Transverse colon (tissue), 4 donors: ENCODE data around the gene ASPG. TPM values are rescaled to one million over a fixed set of nuclear protein-coding genes. Genes with fewer than 3 reads are reported as not detected.

Experiments
- DNase-seq: peaks from one replicate; pipeline ENCODE4 v3.0.0-alpha.2; 2019
- H3K27ac ChIP-seq, 4 donors: fragments of 200-600 bp; sonication (generic); 2 replicates each; pipeline ENCODE4 v1.5.1; 2016 to 2018; ENCODE audit warnings: inconsistent platforms in 4 of 4
- H3K27me3 ChIP-seq: fragments of 200-600 bp; sonication (generic); 2 replicates; pipeline ENCODE4 v1.5.1; 2017; ENCODE audit warnings: inconsistent platforms
- H3K36me3 ChIP-seq, 4 donors: fragments of 200-600 bp; sonication (generic); 2 replicates each; pipeline ENCODE4 v1.5.1; 2017 to 2019; ENCODE audit warnings: inconsistent platforms in 4 of 4
- H3K4me1 ChIP-seq, 4 donors: fragments of 200-600 bp; sonication (generic); 2 replicates each; pipeline ENCODE4 v1.5.1; 2017 to 2020; ENCODE audit warnings: inconsistent platforms in 4 of 4
- H3K4me3 ChIP-seq, 4 donors: fragments of 200-600 bp; sonication (generic); 1 replicate in 1 of 4; 2 replicates in 3 of 4; pipeline versions ENCODE4 v1.5.1 to v1.6.1; 2017 to 2019; ENCODE audit warnings: inconsistent platforms in 4 of 4
- H3K9me3 ChIP-seq, 2 donors: fragments of 200-600 bp; sonication (generic); 2 replicates each; pipeline ENCODE4 v1.5.1; 2017 to 2019; ENCODE audit warnings: inconsistent platforms in 2 of 2
- CTCF ChIP-seq, 5 experiments: fragments of 200-600 bp in 3 of 5; fragments of 450-650 bp in 2 of 5; sonication (generic) in 3 of 5; IDR thresholded peaks; 1 replicate in 2 of 5; 2 replicates in 3 of 5; pipeline ENCODE4 v1.5.1; 2016 to 2017; ENCODE audit warnings: antibody characterized with exemption in 5 of 5, inconsistent platforms in 3 of 5, mild to moderate bottlenecking in 2 of 5, moderate library complexity in 1 of 5
- EP300 ChIP-seq: sonication (generic); formaldehyde crosslinking; IDR thresholded peaks from one replicate; pipeline ENCODE4 v1.6.1; 2017; ENCODE audit warnings: antibody characterized with exemption, low read depth
- POLR2A ChIP-seq: fragments of 450-650 bp; IDR thresholded peaks from one replicate; pipeline ENCODE4 v1.6.1; 2016; ENCODE audit warnings: antibody characterized with exemption, mild to moderate bottlenecking, moderate library complexity
- POLR2AphosphoS5 ChIP-seq, 3 donors: sonication (generic); formaldehyde crosslinking; IDR thresholded peaks; one replicate each; pipeline ENCODE4 v1.6.1; 2016; ENCODE audit warnings: antibody characterized with exemption in 3 of 3
- WGBS, 2 donors: methylation state at CpG; one replicate each; pipeline ENCODE4 v1.1.5; 2018; ENCODE audit warnings: low coverage in 1 of 2; 5-methylcytosine and 5-hydroxymethylcytosine counted together
- in situ Hi-C, 4 donors: fragments of 200-750 bp; cut with MboI; loops; one replicate each; pipeline versions ENCODE4 v1.15.0 to v1.15.1; 2017; ENCODE audit warnings: low sequenced_read_pairs in 3 of 4, low pct_ligation_motif_present in 1 of 4, low pct_unique_long_range_greater_than_20kb in 1 of 4
- intact Hi-C: fragments of 100-400 bp; cut with DNase I; formaldehyde crosslinking; loops from one replicate; pipeline ENCODE4 v1.15.1; 2023; ENCODE audit warnings: low total_unique reads
- total RNA-seq, 4 donors: library from RNA; depleted of rRNA; stranded (reverse); fragments of >200 nt; gene quantifications; one replicate each; pipeline ENCODE4 v1.1.0, GENCODE V29; 2016

Gene ASPG
- total RNA-seq, 4 donors from 2014 or later, result 4.4 to 20.3 (median 8.7) TPM

- intact Hi-C loops (no loop called here), in situ Hi-C loops (no loop called here)
- Histone ChIP-seq H3K36me3 (no peaks in the 10 kb centered on the region), H3K4me3 (peak overlapping the region; percentile 39 to 63 (median 52)), H3K27me3 (peaks cover 44% of the 10 kb centered on the region), H3K27ac (peak overlapping the region; percentile 75 to 87 (median 82)), H3K4me1 (peaks cover 0 to 23% (median 20%) of the 10 kb centered on the region in 4 donors), H3K9me3 (no peaks in the 10 kb centered on the region)
- 0 to 10% methylated on average over 1 to 18 of the region's 19 CpGs for WGBS, 2 donors
- no peak for TF ChIP-seq POLR2A
- TF ChIP-seq CTCF (IDR thresholded peaks at IDR 0.05), result no peak
- TF ChIP-seq EP300, result no peak
- no peak for TF ChIP-seq POLR2AphosphoS5 (IDR thresholded peaks at IDR 0.05)
- DNase-seq, result peak; percentile 53
These were observed 30.8 kb downstream of the ASPG start for GRCh38 chr14:104116288-104116755.

- Histone ChIP-seq H3K27ac (peak overlapping the region; percentile 75 to 87 (median 82)), H3K4me1 (peaks cover 0 to 23% (median 18%) of the 10 kb centered on the region in 4 donors), H3K27me3 (peaks cover 44% of the 10 kb centered on the region), H3K9me3 (no peaks in the 10 kb centered on the region), H3K36me3 (no peaks in the 10 kb centered on the region), H3K4me3 (peak overlapping the region; percentile 39 to 63 (median 52))
- peak; percentile 83 for DNase-seq
- intact Hi-C loops, result no loop called here
- in situ Hi-C loops, result no loop called here
- TF ChIP-seq EP300 (no peak), POLR2A (peak; percentile 23), POLR2AphosphoS5 (IDR thresholded peaks at IDR 0.05) (peak in 1 of 3 donors; percentile 29)
- WGBS, 2 donors, result 0% methylated on average over 32 of the region's 83 CpGs; no CpG with 5 or more reads in 1 of the 2 donors
These were observed 31.3 kb downstream of the ASPG start for GRCh38 chr14:104116756-104117340.

- Histone ChIP-seq H3K4me1 (peaks cover 0 to 23% (median 17%) of the 10 kb centered on the region in 4 donors), H3K9me3 (no peaks in the 10 kb centered on the region), H3K27ac (peak overlapping the region; percentile 75 to 87 (median 82)), H3K27me3 (peaks cover 44% of the 10 kb centered on the region), H3K36me3 (no peaks in the 10 kb centered on the region), H3K4me3 (peak overlapping the region; percentile 14 to 63 (median 52))
- WGBS, 2 donors, result 7% methylated on average over 17 of the region's 71 CpGs; no CpG with 5 or more reads in 1 of the 2 donors
- intact Hi-C loops (no loop called here), in situ Hi-C loops (no loop called here)
- no peak for DNase-seq
- no peak for TF ChIP-seq CTCF (IDR thresholded peaks at IDR 0.05)
- TF ChIP-seq POLR2AphosphoS5 (IDR thresholded peaks at IDR 0.05), result no peak
- no peak for TF ChIP-seq POLR2A
These were observed 32.0 kb downstream of the ASPG start for GRCh38 chr14:104117341-104118005.

- peak; percentile 33 for DNase-seq
- in situ Hi-C loops (no loop called here), intact Hi-C loops (no loop called here)
- WGBS, 2 donors, result 52% methylated on average over 30 of the region's 30 CpGs; no CpG with 5 or more reads in 1 of the 2 donors
- Histone ChIP-seq H3K27me3 (peaks cover 44% of the 10 kb centered on the region), H3K27ac (peak overlapping the region in 3 of 4 donors; percentile 75 to 86 (median 79)), H3K4me3 (peak overlapping the region in 3 of 4 donors; percentile 52 to 63 (median 52)), H3K36me3 (no peaks in the 10 kb centered on the region), H3K9me3 (no peaks in the 10 kb centered on the region), H3K4me1 (peaks cover 0 to 23% (median 17%) of the 10 kb centered on the region in 4 donors)
- TF ChIP-seq CTCF (IDR thresholded peaks at IDR 0.05) (no peak), EP300 (no peak)
These were observed 32.7 kb downstream of the ASPG start for GRCh38 chr14:104118006-104118844.
